HG02623 (cell line): ENCODE measurements around the gene SUGCT.

Experiments used
- ATAC-seq: cut with Tn5 transposase; IDR thresholded peaks from one replicate; pipeline ENCODE4 v1.9.1; 2021; ENCODE audit warnings: moderate library complexity; ENCODE audit not compliant: unreplicated experiment

The SUGCT gene

DNA sequence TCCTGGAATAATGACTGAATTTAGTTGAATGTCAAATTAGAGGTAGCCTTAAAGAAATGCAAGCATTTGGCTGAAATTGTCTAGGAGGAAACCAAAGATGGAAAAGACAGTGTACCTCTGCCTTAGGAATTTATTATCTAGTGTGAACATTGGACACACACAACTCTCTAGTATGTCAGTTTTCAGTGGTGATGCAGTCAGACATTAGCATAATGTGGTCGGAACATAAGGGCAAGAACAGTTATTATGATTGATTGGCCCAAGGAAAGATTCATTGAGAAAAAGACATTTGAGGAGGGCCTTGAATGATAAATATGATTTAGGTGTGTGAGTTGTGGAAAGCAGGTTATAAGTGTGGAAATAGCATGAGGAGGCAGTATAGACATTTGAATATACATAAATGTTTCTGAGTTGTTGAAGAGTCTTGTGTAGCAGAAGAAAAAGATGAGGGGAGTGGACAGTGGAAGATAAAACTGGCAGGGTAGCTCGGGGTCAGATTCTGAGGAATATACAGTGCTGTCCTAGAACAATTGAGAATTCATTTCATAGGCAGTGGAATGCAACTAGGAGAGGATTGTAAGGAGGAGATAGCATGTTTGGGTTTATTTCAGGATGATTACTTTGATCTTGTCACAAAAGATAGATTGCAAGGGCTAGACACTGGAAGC lies 414.7 kb downstream of the SUGCT start:
- ATAC-seq, result no peak

GRCh38 chr7:40551685-40552576 lies 417.1 kb downstream of the SUGCT start:
- peak; percentile 88 for ATAC-seq

DNA sequence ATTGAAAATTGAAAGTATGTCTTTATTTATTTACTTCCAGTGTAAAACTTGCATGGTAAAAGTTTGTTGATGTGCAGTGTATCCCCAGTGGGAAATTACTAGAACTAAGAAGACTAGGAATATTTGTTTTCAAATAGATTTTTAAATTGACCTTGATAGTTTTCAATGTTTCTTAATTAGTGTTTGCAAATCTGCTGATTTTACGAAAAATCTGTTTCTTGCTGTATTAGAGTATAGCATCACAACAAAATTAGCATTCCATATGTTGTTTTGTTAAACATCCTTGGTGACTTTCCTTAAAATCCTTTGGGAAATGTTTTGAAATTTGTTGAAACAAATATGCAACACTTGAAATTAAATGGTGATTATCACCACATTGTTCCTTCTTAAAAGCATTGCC lies 425.9 kb downstream of the SUGCT start:
- no peak for ATAC-seq

- ATAC-seq, result no peak
Measured at GRCh38 chr7:40566879-40567278, 432.1 kb downstream of the SUGCT start.

DNA sequence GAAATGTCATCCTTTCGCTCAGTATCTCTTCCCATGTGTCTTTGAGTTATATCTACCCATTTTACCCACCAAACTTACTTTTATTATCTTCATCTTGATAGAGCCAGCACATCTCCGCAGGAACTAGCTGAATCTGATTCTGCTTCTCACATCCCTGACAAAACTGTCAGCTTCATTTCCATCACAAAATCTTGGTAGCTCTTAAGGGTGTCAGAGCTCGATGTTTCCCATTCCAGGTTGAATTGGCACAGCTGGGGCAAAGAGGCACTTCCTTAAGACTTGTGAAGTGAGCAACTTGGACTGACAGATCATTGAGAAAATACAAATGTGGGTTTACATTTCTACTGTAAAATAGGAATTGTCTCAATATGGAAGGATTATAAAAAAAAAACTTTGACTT lies 434.5 kb downstream of the SUGCT start:
- ATAC-seq, result no peak

DNA sequence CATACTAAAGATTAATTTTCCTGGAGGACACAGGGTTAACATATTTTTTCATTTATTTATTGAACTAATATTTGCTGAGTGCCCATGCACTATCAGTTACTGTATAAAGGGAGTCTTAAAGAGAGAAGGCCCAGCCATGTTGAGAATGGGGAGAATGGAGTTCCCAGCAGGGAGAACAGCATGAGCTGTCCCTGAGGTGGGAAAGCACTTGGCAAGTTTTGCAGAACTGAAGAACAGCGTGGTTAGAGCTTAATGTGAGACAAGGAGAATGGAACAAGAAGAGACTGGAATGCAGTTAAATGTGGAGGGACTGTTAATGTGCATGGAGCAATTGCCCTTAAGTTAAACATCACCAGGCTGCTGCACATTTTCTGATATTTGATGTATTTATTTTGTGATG lies 435.4 kb downstream of the SUGCT start:
- ATAC-seq, result no peak

- ATAC-seq, result no peak
Measured at GRCh38 chr7:40571796-40572195, 437.0 kb downstream of the SUGCT start.

- ATAC-seq, result no peak
Measured at GRCh38 chr7:40572810-40573465, 438.1 kb downstream of the SUGCT start.

- no peak for ATAC-seq
Measured at GRCh38 chr7:40579401-40579800, 444.6 kb downstream of the SUGCT start.

DNA sequence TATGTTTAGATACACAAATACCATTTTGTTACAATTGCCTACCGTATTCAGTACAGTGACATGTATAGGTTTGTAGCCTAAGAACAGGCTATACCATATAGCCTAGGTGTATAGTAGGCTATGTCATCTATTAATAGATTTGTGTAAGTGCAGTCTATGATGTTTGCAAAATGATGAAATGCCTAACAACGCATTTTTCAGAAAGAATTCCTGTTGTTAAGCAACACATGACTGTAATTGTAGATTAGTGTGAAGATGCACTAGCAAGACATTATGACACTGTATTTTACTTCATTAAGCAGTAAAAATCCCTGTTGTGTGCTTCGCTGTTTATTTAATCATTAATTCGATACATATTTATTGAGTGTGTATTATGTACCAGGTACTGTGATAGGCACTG lies 446.0 kb downstream of the SUGCT start:
- no peak for ATAC-seq

DNA sequence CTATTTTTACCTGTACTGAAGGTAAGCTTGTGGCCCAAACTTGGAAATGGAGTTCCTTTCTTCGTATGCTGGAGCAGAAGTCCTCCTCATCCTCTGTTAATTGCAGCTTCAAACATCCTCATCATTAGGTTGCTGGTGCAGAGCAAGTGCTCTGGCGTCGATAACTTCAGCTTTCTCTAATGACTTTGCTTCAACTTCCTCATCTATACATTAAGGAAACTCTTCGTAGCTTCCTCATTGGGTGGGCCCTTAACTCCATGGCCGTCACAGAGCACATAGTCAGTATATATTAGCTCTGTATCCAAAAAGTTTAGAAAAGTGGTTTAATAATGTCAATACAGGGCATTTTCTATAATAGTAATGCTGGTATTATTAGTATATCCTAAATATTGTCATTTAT lies 447.7 kb downstream of the SUGCT start:
- ATAC-seq, result no peak

DNA sequence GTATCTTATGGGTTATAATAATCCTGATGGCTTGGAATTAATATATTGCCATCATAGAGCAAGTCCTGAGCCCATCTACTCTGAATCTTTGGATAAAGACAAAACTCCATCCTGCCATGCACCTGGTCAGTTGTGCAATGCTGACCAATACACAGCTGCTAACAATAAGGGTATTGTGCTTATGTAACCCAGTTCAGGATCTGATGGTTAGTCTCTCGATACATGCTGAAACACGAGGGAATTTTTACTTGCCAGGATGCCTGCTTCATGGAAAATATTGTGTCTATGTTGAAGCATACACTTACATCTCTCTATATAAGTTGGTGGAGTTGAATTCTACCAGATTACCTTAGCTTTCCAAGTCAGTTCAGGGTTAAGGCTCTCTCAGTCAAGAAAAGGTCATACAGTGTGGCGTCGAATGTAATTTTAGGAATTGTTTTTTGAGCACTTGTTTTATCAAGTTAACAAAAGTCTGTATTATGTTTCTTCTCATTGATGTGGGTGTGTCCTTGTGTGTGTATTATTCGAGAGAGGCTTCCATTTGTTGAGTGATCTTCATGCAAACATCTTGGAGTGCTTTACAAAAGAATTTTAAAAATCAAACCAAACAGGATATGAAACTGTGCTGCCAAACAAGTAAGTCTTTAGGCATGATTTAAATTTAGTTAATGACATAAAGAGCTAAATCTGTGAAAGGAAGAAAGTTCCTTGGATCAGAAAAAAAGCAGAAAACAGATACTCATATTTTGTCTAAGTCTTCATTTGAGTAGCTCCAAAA lies 449.1 kb downstream of the SUGCT start:
- ATAC-seq, result no peak

DNA sequence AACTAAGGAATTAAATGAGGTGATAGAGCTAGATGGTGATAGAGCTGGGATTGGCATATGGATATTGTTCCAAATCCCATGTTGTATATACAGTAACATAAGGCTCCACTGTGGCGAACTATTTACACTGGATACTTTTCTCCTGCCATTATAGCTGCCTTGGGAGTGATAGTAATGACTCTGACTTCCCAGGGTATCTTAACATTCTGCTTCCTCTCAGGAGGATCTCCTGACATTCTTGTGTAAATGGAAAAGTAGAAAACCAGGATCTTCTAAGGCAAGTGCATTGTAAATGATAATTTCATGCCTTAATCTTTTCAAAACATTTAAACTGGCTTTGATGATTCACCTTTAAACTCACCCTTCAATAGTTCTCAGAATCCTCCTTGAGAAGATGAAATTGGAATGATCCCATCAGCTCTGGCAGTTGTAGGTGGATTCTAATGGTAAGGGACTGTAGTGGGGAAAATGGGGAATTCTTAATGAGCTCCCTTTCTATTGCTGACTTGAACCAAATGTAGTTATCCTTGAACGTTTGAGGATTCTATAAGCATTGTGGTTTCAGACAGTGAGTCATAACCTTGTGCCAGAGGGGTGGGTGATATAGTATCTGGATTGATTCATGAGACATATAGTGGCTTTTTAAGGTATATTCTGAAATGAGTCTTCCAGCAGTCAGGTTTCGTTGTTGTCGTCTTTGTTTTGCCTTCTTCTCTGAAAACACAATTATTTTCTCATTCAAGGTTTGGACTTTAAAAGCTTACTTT lies 450.0 kb downstream of the SUGCT start:
- no peak for ATAC-seq

DNA sequence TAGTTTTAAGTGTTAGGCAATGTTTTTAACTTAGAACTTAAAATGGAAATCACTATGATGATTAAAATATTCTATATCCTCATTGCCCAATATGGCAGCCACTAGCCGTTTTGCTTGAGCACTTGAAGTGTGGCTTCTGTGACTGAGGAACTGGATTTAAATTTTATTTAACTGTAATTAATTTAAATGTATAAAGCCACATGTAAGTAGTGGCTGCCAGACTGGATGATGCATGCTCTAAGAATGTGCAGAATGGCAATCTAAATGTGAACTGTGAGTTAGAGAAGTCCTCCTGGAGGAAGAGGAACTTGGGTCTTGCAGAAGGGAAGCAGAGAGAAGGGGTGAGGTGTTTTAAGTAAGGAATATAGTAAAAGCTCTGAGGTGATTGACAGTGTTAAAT lies 451.4 kb downstream of the SUGCT start:
- no peak for ATAC-seq

DNA sequence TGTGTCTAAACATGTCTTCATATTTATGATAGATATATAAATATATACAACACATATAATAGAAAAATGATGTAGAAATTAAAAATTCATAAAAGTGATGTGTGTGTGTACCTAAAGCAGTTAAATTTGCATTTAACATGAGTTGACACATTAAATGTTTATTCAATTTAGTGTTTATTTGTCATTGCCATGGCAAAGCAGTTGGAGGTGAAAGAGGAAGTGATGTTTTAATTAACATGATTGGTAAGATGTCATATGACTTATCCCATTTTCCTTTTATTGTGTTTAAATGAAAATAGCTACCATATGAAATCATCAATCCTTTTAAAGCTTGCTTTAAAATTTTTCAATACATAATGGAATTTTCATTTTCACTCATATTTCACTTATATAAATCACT lies 452.6 kb downstream of the SUGCT start:
- ATAC-seq, result no peak

DNA sequence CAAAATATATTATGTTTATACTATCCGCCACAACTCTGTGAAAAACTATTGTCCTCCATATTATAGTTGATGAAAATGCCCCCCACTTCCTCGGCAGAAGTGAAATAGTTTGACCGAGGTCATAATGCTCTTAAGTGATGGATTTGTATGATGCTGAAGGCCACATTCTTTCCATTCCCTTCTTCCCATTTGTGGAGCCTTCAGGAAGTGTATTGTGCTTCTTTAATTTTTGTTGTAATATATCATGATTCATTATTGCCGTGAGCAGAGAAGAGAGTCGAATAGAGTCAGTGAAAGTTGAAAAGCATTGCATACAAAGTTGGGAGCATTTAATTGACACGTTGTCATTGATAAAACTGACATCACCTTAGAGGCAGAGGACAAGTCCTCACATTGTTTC lies 460.3 kb downstream of the SUGCT start:
- no peak for ATAC-seq

GRCh38 chr7:40595832-40596231 lies 461.0 kb downstream of the SUGCT start:
- no peak for ATAC-seq

GRCh38 chr7:40597517-40597916 lies 462.7 kb downstream of the SUGCT start:
- ATAC-seq, result no peak

GRCh38 chr7:40598915-40599314 lies 464.1 kb downstream of the SUGCT start:
- ATAC-seq, result no peak

DNA sequence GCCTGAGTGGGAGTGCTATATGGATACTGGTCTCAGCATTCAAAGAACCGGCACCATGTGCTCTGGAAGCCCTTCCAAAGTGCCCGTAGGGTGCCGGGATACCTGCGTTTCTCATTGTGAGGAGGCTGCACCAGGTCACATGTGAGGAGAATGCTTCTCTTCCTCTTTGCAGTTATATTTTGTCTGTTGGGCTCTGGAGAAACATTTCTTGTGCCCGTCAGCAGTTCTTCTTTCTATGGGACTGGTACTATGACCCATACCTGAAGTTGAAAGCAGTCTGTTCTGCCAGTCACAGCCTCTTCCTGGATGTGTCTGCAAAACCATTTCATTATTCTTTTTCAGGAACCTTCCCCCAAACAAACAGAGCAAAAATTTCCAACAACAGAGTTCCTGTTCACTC lies 465.0 kb downstream of the SUGCT start:
- no peak for ATAC-seq
